Activated B cell treated with CpG ODN at 0.5 μM for 24 hours (primary cell): ENCODE data around the gene SLC51B. TPM values are rescaled to one million over a fixed set of nuclear protein-coding genes. Genes with fewer than 3 reads are reported as not detected.
A peak's percentile ranks its signal among the peaks of the same experiment; 100 is the strongest.

Source experiments
- ATAC-seq: fragments of 200-7000 bp; cut with Tn5 transposase; one replicate; pipeline ENCODE4 v1.10.0; 2021; ENCODE audit warnings: low read depth, mild to moderate bottlenecking, moderate library complexity
- CTCF ChIA-PET: fragments of 350-600 bp; sonication (Branson Sonifier 250); formaldehyde crosslinking; loops from one replicate; lab custom pipeline; 2021; ENCODE audit warnings: antibody characterized with exemption; lab: Charles Lee
- POLR2A ChIA-PET: fragments of 350-600 bp; sonication (Branson Sonifier 250); formaldehyde crosslinking; loops from one replicate; lab custom pipeline; 2021; ENCODE audit warnings: antibody characterized with exemption; lab: Charles Lee
- DNase-seq: peaks from one replicate; pipeline ENCODE4 v3.0.0; 2022
- H3K27ac Mint-ChIP-seq: one replicate; pipeline ENCODE4 v1.8.0; 2020; ENCODE audit warnings: mixed read lengths
- H3K27me3 Mint-ChIP-seq: one replicate; pipeline ENCODE4 v1.8.0; 2021; ENCODE audit warnings: mixed read lengths
- H3K36me3 Mint-ChIP-seq: one replicate; pipeline ENCODE4 v1.8.0; 2021; ENCODE audit warnings: low read depth, mixed read lengths
- H3K4me1 Mint-ChIP-seq: one replicate; pipeline ENCODE4 v1.8.0; 2021; ENCODE audit warnings: mixed read lengths
- H3K4me3 Mint-ChIP-seq: one replicate; pipeline ENCODE4 v1.8.0; 2020; ENCODE audit warnings: mild to moderate bottlenecking, mixed read lengths
- H3K9me3 Mint-ChIP-seq: one replicate; pipeline ENCODE4 v1.8.0; 2020; ENCODE audit warnings: mixed read lengths
- CTCF ChIP-seq: fragments of 200-600 bp; IDR thresholded peaks from one replicate; pipeline ENCODE4 v1.8.0; 2022; ENCODE audit warnings: antibody characterized with exemption, mild to moderate bottlenecking
- intact Hi-C: fragments of 100-400 bp; cut with micrococcal nuclease; formaldehyde crosslinking; loops from one replicate; pipeline ENCODE4 v1.15.1; 2024
- total RNA-seq: library from RNA; stranded (reverse); gene quantifications from 2 replicates; pipeline ENCODE4 v1.2.3, GENCODE V29; 2022

SLC51B gene
- total RNA-seq, 1 donor from 2014 or later: not detected

- no peak overlapping the region for H3K4me3 Mint-ChIP-seq
- no peaks in the 10 kb centered on the region for H3K27me3 Mint-ChIP-seq
- H3K36me3 Mint-ChIP-seq: no peaks in the 10 kb centered on the region
- no peak overlapping the region for H3K27ac Mint-ChIP-seq
- ChIA-PET CTCF (interaction anchor here (1.3 to 2.4 kb wide), 4 partner anchors 12 to 331 kb away, joined by 3 to 8 read pairs (median 5); no protein-coding TSS in a partner anchor), POLR2A (interaction anchor here (1.3 kb wide), 1 partner anchor 244 kb away, joined by 3 read pairs; no protein-coding TSS in a partner anchor)
- DNase-seq (peak; percentile 44), ATAC-seq (peak; percentile 61)
- no peak for TF ChIP-seq CTCF
- no peaks in the 10 kb centered on the region for H3K9me3 Mint-ChIP-seq
- peaks cover 12% of the 10 kb centered on the region for H3K4me1 Mint-ChIP-seq
- intact Hi-C loops: loop anchor here (1.0 to 10.0 kb wide), 6 partner anchors 21 to 331 kb away; partner anchors contain the start of gene CLPX
Observed at GRCh38 chr15:65054333-65055200, 9.4 kb downstream of the SLC51B start.

GRCh38 chr15:65055201-65055870 lies 10.1 kb downstream of the SLC51B start:
- no peak for DNase-seq
- peaks cover 3% of the 10 kb centered on the region for H3K27me3 Mint-ChIP-seq
- H3K4me1 Mint-ChIP-seq: peaks cover 5% of the 10 kb centered on the region
- no peak overlapping the region for H3K27ac Mint-ChIP-seq
- ChIA-PET POLR2A (interaction anchor here (1.2 kb wide), 1 partner anchor 249 kb away, joined by 4 read pairs; the partner anchor contains the start of gene RNU5B-1), CTCF (interaction anchor here (1.3 to 2.4 kb wide), 4 partner anchors 12 to 330 kb away, joined by 3 to 8 read pairs (median 5); no protein-coding TSS in a partner anchor)
- no peaks in the 10 kb centered on the region for H3K9me3 Mint-ChIP-seq
- H3K4me3 Mint-ChIP-seq: no peak overlapping the region
- intact Hi-C loops: loop anchor here (10.0 kb wide), 1 partner anchor 129 kb away; the partner anchor contains the start of gene CLPX
- no peaks in the 10 kb centered on the region for H3K36me3 Mint-ChIP-seq
- no peak for ATAC-seq
- no peak for TF ChIP-seq CTCF

GRCh38 chr15:65056106-65056505 lies 10.9 kb downstream of the SLC51B start:
- H3K36me3 Mint-ChIP-seq: no peaks in the 10 kb centered on the region
- peaks cover 1% of the 10 kb centered on the region for H3K4me1 Mint-ChIP-seq
- no peak for TF ChIP-seq CTCF
- ATAC-seq (no peak), DNase-seq (no peak)
- intact Hi-C loops: loop anchor here (10.0 kb wide), 1 partner anchor 129 kb away; the partner anchor contains the start of gene CLPX
- H3K4me3 Mint-ChIP-seq: no peak overlapping the region
- no peaks in the 10 kb centered on the region for H3K9me3 Mint-ChIP-seq
- ChIA-PET CTCF (no interaction called here), POLR2A (interaction anchor here (0.5 to 1.2 kb wide), 2 partner anchors 241 to 249 kb away, joined by 4 read pairs; partner anchors contain the start of gene RNU5B-1)
- no peak overlapping the region for H3K27ac Mint-ChIP-seq
- H3K27me3 Mint-ChIP-seq: peaks cover 3% of the 10 kb centered on the region

- H3K9me3 Mint-ChIP-seq: no peaks in the 10 kb centered on the region
- no peaks in the 10 kb centered on the region for H3K4me1 Mint-ChIP-seq
- H3K27ac Mint-ChIP-seq: no peak overlapping the region
- ChIA-PET CTCF (interaction anchor here (0.6 kb wide), 1 partner anchor 10 kb away, joined by 4 read pairs; no protein-coding TSS in a partner anchor), POLR2A (interaction anchor here (0.5 to 1.2 kb wide), 2 partner anchors 240 to 248 kb away, joined by 4 read pairs; partner anchors contain the start of gene RNU5B-1)
- no peak overlapping the region for H3K4me3 Mint-ChIP-seq
- intact Hi-C loops: loop anchor here (10.0 kb wide), 1 partner anchor 128 kb away; the partner anchor contains the start of gene CLPX
- H3K36me3 Mint-ChIP-seq: no peaks in the 10 kb centered on the region
- ATAC-seq (no peak), DNase-seq (no peak)
- TF ChIP-seq CTCF: no peak
- peaks cover 3% of the 10 kb centered on the region for H3K27me3 Mint-ChIP-seq
Observed at GRCh38 chr15:65056868-65057548, 11.8 kb downstream of the SLC51B start.
